ENCODE measurements around the gene WFDC10B.

- TF ChIP-seq, protein P1, sequence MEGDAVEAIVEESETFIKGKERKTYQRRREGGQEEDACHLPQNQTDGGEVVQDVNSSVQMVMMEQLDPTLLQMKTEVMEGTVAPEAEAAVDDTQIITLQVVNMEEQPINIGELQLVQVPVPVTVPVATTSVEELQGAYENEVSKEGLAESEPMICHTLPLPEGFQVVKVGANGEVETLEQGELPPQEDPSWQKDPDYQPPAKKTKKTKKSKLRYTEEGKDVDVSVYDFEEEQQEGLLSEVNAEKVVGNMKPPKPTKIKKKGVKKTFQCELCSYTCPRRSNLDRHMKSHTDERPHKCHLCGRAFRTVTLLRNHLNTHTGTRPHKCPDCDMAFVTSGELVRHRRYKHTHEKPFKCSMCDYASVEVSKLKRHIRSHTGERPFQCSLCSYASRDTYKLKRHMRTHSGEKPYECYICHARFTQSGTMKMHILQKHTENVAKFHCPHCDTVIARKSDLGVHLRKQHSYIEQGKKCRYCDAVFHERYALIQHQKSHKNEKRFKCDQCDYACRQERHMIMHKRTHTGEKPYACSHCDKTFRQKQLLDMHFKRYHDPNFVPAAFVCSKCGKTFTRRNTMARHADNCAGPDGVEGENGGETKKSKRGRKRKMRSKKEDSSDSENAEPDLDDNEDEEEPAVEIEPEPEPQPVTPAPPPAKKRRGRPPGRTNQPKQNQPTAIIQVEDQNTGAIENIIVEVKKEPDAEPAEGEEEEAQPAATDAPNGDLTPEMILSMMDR (IDR thresholded peaks at IDR 0.05; ENCODE audit: low read depth, low read length), result no peak
- no peak for TF ChIP-seq EZH2phosphoT487 (IDR thresholded peaks at IDR 0.05; ENCODE audit: low read depth)
Observed at GRCh38 chr20:45735988-45736387, 31.2 kb upstream of the WFDC10B start.
